GM19324 (cell line): ENCODE results near the gene HS6ST2.
"Not testable (repeated sequence)": the region's sequence is repeated elsewhere in the genome, so short reads cannot be mapped to it uniquely, and the experiment has no call there.

Experiments used
- ATAC-seq: cut with Tn5 transposase; IDR thresholded peaks from one replicate; pipeline ENCODE4 v1.9.1; 2021; ENCODE audit warnings: mild to moderate bottlenecking, moderate library complexity; ENCODE audit not compliant: unreplicated experiment, low FRiP score

HS6ST2 gene

DNA sequence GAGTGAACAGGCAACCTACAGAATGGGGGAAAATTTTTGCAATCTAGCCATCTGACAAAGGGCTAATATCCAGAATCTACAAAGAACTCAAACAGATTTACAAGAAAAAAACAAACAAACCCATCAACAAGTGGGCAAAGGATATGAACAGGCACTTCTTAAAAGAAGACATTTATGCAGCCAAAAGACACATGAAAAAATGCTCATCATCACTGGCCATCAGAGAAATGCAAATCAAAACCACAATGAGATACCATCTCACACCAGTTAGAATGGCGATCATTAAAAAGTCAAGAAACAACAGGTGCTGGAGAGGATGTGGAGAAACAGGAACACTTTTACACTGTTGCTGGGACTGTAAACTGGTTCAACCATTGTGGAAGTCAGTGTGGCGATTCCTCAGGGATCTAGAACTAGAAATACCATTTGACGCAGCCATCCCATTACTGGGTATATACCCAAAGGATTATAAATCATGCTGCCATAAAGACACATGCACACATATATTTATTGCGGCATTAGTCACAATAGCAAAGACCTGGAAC, 13.3 kb downstream of the HS6ST2 start:
- ATAC-seq: not testable (repeated sequence)

DNA sequence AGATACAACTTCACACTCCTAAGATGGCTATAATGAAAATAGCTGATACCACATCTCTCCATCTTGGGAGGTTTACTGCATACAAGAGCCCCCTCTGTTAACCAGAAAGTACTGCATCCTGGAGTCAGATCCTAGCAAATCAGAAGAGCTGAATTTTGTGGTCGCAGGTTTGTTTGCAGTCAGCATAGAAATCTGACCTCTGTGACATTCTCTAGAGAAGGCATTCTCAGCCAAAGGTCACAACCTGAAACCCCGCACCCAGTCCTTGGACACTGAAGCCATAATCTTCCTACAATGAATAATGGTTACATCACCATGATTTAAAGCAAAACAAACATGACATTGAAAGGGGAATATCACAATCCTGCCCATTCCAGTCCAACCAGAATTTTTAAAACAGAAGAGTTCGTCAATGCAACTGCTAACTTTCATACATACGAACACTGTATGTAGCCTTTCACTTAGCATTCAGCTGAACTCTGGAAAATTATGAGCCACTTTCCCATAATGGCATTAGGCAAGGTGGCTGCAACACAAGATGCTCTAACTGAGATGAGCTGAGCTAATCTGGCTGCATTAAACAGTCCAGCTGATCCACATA, 17.6 kb downstream of the HS6ST2 start:
- no peak for ATAC-seq

- ATAC-seq: no peak
Observed at GRCh38 chrX:132933170-132933569, 25.3 kb downstream of the HS6ST2 start.

GRCh38 chrX:132924426-132924825, 34.0 kb downstream of the HS6ST2 start:
- no peak for ATAC-seq

DNA sequence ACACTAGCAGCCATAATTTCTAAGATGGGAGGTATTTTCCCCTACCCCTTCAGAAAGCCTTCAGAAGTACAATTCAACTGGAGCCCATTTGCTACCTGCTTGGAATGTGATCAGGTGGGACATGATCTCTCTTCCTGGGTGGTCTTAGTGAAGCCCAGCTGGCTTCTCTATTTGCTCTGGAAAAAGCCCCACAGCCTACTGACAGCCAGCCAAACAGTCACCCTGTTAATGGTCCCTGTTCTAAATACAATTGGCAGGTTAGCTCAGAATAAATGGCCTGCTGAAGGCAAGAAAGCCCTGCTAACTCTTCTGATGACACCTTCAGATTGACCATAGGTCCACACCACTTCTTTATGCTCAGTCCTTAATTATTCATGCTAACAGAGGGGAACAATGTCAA, 39.9 kb downstream of the HS6ST2 start:
- ATAC-seq: no peak

DNA sequence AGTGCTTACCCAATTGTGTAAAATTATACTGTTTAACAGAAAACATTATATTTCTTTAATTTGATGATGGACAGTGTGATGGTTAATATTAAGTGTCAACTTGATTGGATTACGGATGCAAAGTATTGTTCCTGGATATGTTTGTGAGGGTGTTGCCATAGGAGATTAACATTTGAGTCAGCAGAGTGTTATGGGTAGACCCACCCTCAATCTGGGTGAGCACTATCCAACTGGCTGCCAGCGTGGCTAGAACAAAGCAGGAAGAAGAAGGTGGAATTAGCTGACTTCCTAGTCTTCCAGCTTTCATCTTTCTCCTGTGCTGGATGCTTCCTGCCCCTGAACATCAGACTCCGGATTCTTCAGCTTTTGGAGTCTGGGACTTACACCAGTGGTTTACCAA, 42.1 kb downstream of the HS6ST2 start:
- no peak for ATAC-seq

GRCh38 chrX:132909643-132910042, 48.8 kb downstream of the HS6ST2 start:
- no peak for ATAC-seq

DNA sequence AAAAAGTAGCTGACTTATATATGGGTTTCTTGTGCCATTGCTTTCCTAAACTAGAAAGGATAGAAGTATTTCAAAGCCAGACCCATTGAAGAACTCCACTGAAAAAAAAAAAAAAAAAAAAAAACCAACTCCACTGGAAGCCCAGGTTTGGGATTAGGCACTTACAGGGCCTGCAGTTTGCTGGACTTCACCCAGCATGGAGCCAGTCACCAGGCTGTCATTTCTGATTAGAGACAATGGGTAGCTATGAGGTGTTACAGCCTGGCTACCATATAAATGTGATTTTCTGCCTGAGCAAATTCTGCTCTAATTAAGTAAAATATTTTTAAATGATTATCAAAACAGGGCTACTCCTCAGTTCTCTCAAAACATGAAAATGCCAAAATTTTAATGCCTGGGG, 49.5 kb downstream of the HS6ST2 start:
- no peak for ATAC-seq

DNA sequence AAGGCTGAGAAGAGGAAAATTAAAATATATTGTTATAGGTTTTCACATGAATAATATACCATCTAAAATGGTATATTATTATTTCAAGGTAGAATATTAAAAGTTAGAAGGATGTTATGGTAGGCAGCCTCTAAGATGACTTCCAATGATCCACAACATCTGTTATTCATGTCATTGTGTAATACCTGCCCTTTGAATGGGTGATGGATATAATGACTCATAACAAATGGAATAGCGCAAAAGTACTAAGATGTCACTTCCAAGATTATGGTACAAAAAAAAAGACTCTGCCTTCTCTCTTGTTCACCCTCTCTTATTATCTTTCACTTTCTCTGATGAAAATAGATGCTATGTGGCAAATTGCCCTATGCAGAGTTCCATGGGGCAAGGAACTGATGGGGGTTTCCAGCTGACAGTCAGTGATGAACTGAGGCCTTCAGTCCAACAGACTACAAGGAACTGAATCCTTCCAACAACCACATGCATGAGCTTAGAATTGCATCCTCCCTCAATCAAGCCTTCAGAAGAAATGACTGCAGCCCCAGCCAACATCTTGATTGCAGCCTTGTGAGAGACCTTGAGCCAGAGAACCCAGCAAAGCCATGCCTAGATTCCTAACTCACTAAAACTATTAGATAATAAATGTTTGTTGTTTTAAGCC, 57.7 kb downstream of the HS6ST2 start:
- no peak for ATAC-seq

DNA sequence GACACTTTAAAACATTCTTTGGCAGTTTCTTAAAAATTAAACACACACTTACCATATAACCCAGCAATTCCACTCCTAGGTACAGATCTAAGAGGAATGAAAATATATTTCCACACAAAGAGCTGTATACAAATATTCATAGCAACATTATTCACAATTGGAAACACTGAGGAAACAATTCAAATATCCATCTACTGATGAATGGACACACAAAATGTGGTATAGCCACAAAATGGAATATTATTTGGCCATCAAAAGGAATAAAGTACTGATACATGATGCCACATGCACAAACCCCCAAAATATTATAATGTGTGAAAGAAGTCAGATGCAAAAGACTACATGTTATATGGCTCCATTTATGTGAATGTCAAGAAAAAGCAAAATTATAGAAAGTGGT, 70.9 kb downstream of the HS6ST2 start:
- no peak for ATAC-seq

DNA sequence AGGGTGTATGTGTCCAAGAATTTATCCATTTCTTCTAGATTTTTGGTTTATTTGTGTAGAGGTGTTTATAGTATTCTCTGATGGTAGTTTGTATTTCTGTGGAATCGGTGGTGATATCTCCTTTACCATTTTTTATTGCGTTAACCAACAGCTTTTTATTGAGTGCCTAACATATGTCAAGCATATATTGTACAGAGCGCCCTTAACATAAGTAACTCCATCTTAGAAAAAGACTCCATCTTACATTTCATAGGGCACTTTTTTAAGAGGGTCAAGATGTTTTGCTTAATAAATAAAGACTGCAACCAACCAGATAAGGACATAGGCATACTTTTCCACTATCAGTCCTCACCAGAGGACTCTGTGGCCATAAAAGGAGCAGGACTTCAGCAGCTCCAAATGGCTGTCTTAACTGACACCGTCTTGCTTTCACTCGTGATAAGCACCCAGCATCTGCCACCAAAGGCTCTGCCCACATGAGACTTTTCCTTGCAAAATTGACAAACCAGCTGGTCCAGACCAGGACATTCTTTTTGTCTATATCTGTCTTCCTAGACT, 75.0 kb downstream of the HS6ST2 start:
- ATAC-seq: no peak

GRCh38 chrX:132880753-132881152, 77.7 kb downstream of the HS6ST2 start:
- ATAC-seq: not testable (repeated sequence)

- no peak for ATAC-seq
Observed at GRCh38 chrX:132877954-132878536, 80.4 kb downstream of the HS6ST2 start.

DNA sequence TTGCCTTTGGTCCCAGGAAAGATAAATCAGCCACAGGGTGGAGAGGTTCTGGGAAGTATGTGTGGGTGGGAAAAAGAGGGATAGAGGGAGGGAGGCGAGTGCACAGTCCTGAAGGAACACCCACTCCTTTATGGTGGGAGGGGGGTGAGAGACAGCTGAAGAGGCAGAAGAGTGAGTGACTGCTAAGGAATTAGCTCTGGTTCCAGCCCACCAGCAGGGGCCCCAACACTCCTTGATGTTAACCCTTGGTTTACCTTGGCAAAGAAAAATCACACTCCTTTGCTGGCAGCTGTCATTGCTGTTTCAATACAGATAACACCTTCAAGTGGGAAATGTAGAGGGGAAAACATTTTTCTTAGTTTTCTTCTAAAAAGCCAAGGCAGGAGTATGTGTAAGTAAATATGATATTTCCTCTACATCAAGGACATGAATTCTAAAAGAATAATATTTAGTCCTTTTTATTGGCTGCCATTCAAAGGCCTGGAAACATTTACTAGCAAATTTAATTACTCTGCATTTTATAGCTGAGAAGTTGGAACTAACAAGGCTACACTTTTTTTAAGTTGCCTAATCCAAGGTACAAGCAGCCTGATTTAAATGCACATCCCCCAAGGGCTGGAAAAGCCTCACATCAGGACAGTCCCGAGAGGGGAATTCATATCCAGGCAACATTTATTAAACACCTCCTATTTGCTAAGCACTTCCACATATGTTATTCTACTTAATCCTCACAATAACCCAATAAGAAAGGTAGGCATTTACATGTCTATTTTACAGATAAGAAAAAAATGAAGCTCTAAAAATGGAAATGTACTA, 81.7 kb downstream of the HS6ST2 start:
- ATAC-seq: no peak

- ATAC-seq: no peak
Observed at GRCh38 chrX:132875650-132876522, 82.5 kb downstream of the HS6ST2 start.

GRCh38 chrX:132862562-132862961, 95.9 kb downstream of the HS6ST2 start:
- no peak for ATAC-seq

DNA sequence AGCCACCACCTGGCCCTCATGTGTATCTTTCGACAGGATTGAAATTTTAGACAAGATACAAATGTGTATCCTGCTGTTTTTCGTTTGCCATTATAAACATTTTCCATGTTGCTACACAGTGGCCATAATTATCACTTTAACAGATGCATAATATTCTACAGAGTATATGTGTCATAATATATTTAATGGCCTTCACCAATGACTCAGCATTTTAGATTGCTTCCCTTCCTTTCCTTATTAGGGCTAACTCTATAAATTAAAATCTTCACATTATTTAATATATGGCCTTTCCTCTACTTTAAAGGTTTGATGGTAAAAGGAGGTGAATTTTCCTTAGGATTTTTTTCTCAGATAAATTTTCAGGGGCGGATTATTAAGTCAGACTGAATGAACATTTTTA, 97.4 kb downstream of the HS6ST2 start:
- no peak for ATAC-seq

- ATAC-seq: no peak
Observed at GRCh38 chrX:132860200-132860599, 98.2 kb downstream of the HS6ST2 start.

DNA sequence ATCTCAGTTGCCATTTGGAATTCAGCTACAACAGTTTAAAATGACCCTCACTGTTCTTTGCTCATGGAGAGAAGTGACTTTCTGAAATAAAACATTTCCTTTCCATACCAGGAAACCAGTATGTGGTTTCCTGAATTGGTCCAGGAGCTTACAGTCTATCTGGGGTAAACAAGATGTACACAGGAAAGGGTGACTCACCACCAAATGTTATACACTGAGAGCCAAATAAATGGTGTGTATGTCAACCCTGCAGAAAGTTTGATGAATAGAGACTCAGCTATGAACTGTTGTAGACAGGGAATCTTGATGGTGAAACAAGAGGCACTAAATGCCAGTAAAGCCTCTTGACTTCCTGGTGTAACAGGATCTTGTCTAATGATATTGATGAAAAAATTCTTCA, 100.4 kb downstream of the HS6ST2 start:
- ATAC-seq: no peak
